Measurements from ENCODE around the gene TGFB1.

TGFB1 gene

GRCh38 chr19:41299755-41300089 is 54.0 kb downstream of the TGFB1 start:
- Histone ChIP-seq H4K20me1 (ENCODE audit: insufficient read depth, low read length, poor library complexity, severe bottlenecking) (peaks cover 42% of the 10 kb centered on the region), H3K9me2 (replicated peaks; ENCODE audit: low read depth, low read length) (no peaks in the 10 kb centered on the region), H3K36me3 (ENCODE audit: insufficient read depth, low read length) (peaks cover 100% of the 10 kb centered on the region), H3K4me1 (ENCODE audit: insufficient read depth, low read length, poor library complexity, severe bottlenecking) (peaks cover 5% of the 10 kb centered on the region), H3K9ac (ENCODE audit: low read depth, low read length, poor library complexity, severe bottlenecking) (no peak overlapping the region), H3F3A (ENCODE audit: low read depth) (no peaks in the 10 kb centered on the region), H3K27me3 (ENCODE audit: insufficient read depth, low read length, poor library complexity, severe bottlenecking) (no peaks in the 10 kb centered on the region), H3K4me3 (ENCODE audit: low read length, poor library complexity, severe bottlenecking) (no peak overlapping the region), H3K79me2 (ENCODE audit: insufficient read depth, low read length) (no peaks in the 10 kb centered on the region; the same call in 1 of the 2 replicates), H2AFZ (ENCODE audit: low read length) (no peak overlapping the region), H3K4me2 (ENCODE audit: low read depth, low read length, poor library complexity, severe bottlenecking) (no peak overlapping the region), H3K9me3 (ENCODE audit: insufficient read depth, low read depth, low read length) (no peaks in the 10 kb centered on the region)
- no peak for TF ChIP-seq CTCF (conservative IDR thresholded peaks at IDR 0.05; ENCODE audit: low read length)
- TF ChIP-seq EZH2phosphoT487 (IDR thresholded peaks at IDR 0.05; ENCODE audit: borderline replicate concordance), result no peak

GRCh38 chr19:41299046-41299754 is 54.5 kb downstream of the TGFB1 start:
- Histone ChIP-seq H3K9ac (ENCODE audit: low read depth, low read length, poor library complexity, severe bottlenecking) (no peak overlapping the region), H2AFZ (ENCODE audit: low read length) (no peak overlapping the region), H3K36me3 (ENCODE audit: insufficient read depth, low read length) (peaks cover 100% of the 10 kb centered on the region), H3K9me2 (replicated peaks; ENCODE audit: low read depth, low read length) (no peaks in the 10 kb centered on the region), H3K79me2 (ENCODE audit: insufficient read depth, low read length) (no peaks in the 10 kb centered on the region; the same call in 1 of the 2 replicates), H3K9me3 (ENCODE audit: insufficient read depth, low read depth, low read length) (no peaks in the 10 kb centered on the region), H4K20me1 (ENCODE audit: insufficient read depth, low read length, poor library complexity, severe bottlenecking) (peaks cover 39% of the 10 kb centered on the region), H3K4me1 (ENCODE audit: insufficient read depth, low read length, poor library complexity, severe bottlenecking) (peaks cover 5% of the 10 kb centered on the region), H3F3A (ENCODE audit: low read depth) (no peaks in the 10 kb centered on the region), H3K4me3 (ENCODE audit: low read length, poor library complexity, severe bottlenecking) (no peak overlapping the region), H3K4me2 (ENCODE audit: low read depth, low read length, poor library complexity, severe bottlenecking) (no peak overlapping the region), H3K27me3 (ENCODE audit: insufficient read depth, low read length, poor library complexity, severe bottlenecking) (no peaks in the 10 kb centered on the region)
- TF ChIP-seq EZH2phosphoT487 (IDR thresholded peaks at IDR 0.05; ENCODE audit: borderline replicate concordance), result no peak
- no peak for TF ChIP-seq CTCF (conservative IDR thresholded peaks at IDR 0.05; ENCODE audit: low read length)

GRCh38 chr19:41298348-41298964 is 55.3 kb downstream of the TGFB1 start:
- H3K79me2 ChIP-seq (ENCODE audit: insufficient read depth, low read length), result no peaks in the 10 kb centered on the region; the same call in 1 of the 2 replicates
- H3K4me1 ChIP-seq (ENCODE audit: insufficient read depth, low read length, poor library complexity, severe bottlenecking), result peaks cover 5% of the 10 kb centered on the region
- peaks cover 39% of the 10 kb centered on the region for H4K20me1 ChIP-seq (ENCODE audit: insufficient read depth, low read length, poor library complexity, severe bottlenecking)
- no peak overlapping the region for H3K4me3 ChIP-seq (ENCODE audit: low read length, poor library complexity, severe bottlenecking)
- H3K27me3 ChIP-seq (ENCODE audit: insufficient read depth, low read length, poor library complexity, severe bottlenecking), result no peaks in the 10 kb centered on the region
- H2AFZ ChIP-seq (ENCODE audit: low read length), result no peak overlapping the region
- no peaks in the 10 kb centered on the region for H3K9me3 ChIP-seq (ENCODE audit: insufficient read depth, low read depth, low read length)
- peaks cover 100% of the 10 kb centered on the region for H3K36me3 ChIP-seq (ENCODE audit: insufficient read depth, low read length)
- H3F3A ChIP-seq (ENCODE audit: low read depth), result no peaks in the 10 kb centered on the region
- H3K4me2 ChIP-seq (ENCODE audit: low read depth, low read length, poor library complexity, severe bottlenecking), result no peak overlapping the region
- TF ChIP-seq EZH2phosphoT487 (IDR thresholded peaks at IDR 0.05; ENCODE audit: borderline replicate concordance) (no peak), CTCF (conservative IDR thresholded peaks at IDR 0.05; ENCODE audit: low read length) (no peak)
- no peaks in the 10 kb centered on the region for H3K9me2 ChIP-seq (replicated peaks; ENCODE audit: low read depth, low read length)
- H3K9ac ChIP-seq (ENCODE audit: low read depth, low read length, poor library complexity, severe bottlenecking), result no peak overlapping the region

Measured in Loucy (cell line).